ENCODE results near the gene NFAM1. TPM values are rescaled to one million over a fixed set of nuclear protein-coding genes. Genes with fewer than 3 reads are reported as not detected.

The NFAM1 gene
- total RNA-seq, 4 donors from 2014 or later, result 0.70 to 3.1 (median 0.97) TPM

DNA sequence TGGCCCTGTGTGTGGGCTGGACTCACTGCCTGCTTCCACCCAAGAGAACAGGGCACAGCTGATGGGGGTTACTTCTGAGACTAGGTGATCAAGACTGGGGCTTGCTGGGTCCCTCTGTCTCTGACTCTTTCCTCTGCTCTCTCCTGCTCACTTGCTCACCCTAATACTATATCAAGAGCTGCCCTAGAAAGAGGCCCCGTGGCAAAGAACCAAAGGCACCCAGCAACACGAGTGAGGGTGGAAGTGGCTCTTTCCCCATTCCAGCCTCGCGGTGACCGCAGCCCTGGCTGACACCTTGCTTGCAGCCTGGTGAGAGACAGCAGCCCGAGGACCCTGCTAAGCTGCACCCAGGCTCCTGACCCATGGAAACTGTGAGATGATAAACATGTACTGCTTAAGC lies 20.7 kb upstream of the NFAM1 start:
- no peak for DNase-seq (ENCODE audit: low spot score in 2 of 2)
- 80% methylated on average over 6 of the region's 6 CpGs for WGBS
- H3K4me3 ChIP-seq, result no peak overlapping the region

DNA sequence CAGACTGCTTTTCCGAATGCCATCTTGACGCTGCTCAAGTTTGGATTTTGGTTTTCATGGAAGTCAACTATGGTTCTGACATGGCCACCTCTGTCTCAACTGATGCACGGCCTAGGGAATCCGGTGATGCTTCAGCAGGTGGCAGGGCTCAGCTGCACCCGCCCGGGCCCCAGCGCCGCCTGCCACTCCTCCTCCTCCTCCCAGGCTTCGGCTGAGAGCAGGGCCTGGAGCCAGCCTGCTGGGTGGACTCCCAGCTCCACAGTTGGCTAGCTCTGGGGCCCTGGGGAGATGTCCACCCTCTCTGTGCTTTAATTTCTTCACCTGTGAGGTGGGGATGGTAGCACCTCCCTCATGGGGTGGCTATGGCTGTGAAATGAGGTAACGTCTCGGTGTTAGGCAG lies 20.3 kb upstream of the NFAM1 start:
- 84% methylated on average over 4 of the region's 11 CpGs for WGBS
- no peaks in the 10 kb centered on the region for H3K36me3 ChIP-seq
- DNase-seq (ENCODE audit: low spot score in 2 of 2), result no peak
- peaks cover 12% of the 10 kb centered on the region for H3K27me3 ChIP-seq
- no peak for TF ChIP-seq POLR2A (IDR thresholded peaks at IDR 0.05)
- no peak for TF ChIP-seq POLR2AphosphoS5 (IDR thresholded peaks at IDR 0.05)
- TF ChIP-seq, protein P1, sequence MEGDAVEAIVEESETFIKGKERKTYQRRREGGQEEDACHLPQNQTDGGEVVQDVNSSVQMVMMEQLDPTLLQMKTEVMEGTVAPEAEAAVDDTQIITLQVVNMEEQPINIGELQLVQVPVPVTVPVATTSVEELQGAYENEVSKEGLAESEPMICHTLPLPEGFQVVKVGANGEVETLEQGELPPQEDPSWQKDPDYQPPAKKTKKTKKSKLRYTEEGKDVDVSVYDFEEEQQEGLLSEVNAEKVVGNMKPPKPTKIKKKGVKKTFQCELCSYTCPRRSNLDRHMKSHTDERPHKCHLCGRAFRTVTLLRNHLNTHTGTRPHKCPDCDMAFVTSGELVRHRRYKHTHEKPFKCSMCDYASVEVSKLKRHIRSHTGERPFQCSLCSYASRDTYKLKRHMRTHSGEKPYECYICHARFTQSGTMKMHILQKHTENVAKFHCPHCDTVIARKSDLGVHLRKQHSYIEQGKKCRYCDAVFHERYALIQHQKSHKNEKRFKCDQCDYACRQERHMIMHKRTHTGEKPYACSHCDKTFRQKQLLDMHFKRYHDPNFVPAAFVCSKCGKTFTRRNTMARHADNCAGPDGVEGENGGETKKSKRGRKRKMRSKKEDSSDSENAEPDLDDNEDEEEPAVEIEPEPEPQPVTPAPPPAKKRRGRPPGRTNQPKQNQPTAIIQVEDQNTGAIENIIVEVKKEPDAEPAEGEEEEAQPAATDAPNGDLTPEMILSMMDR (IDR thresholded peaks at IDR 0.05), result no peak
- no peak for TF ChIP-seq EP300 (IDR thresholded peaks at IDR 0.05)
- H3K9me3 ChIP-seq, result no peaks in the 10 kb centered on the region
- H3K4me3 ChIP-seq, result no peak overlapping the region
- no peak overlapping the region for H3K27ac ChIP-seq
- H3K4me1 ChIP-seq, result no peaks in the 10 kb centered on the region

More for the DNA sequence above, 20.7 kb upstream of the NFAM1 start:
- Histone ChIP-seq H3K9me3 (no peaks in the 10 kb centered on the region), H3K4me1 (no peaks in the 10 kb centered on the region), H3K27me3 (peaks cover 16% of the 10 kb centered on the region), H3K27ac (no peak overlapping the region), H3K36me3 (no peaks in the 10 kb centered on the region)
- TF ChIP-seq POLR2AphosphoS5 (IDR thresholded peaks at IDR 0.05) (no peak), POLR2A (IDR thresholded peaks at IDR 0.05) (no peak), EP300 (IDR thresholded peaks at IDR 0.05) (no peak)
- TF ChIP-seq, protein P1 (IDR thresholded peaks at IDR 0.05), result no peak

DNA sequence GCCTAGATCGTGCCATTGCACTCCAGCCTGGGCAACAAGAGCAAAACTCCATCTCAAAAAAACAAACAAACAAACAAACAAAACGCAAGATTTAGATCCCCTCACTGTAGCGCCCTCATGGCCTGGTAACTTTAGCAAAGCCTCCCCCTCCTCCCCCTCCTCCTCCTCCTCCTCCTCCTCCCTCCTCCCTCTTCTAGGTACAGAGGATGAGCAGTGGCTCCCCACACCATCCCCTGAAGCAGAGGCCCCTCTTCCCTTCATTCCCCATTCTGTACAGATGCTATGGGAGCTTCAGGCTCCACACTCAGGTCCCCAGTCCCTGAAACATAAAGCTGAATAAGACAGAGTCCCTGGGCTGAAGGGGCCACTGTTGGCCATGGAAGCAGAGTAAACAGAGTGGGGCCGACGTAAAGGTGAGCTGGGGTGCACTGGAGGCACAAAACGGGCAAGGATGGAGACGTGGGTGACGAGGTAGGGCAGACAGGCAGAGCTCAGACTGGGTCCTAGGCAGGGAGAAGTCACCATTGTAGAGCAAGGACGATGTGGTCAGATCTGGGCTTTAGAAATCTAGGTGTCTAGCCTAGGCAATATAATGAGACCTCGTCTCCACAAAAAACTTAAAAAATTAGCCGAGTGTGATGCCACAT lies 19.4 kb upstream of the NFAM1 start:
- H3K27me3 ChIP-seq, result peaks cover 10% of the 10 kb centered on the region
- no peak overlapping the region for H3K4me3 ChIP-seq
- TF ChIP-seq EP300 (IDR thresholded peaks at IDR 0.05), result no peak
- TF ChIP-seq, protein P1 (IDR thresholded peaks at IDR 0.05), result no peak
- TF ChIP-seq POLR2A (IDR thresholded peaks at IDR 0.05), result no peak
- TF ChIP-seq POLR2AphosphoS5 (IDR thresholded peaks at IDR 0.05), result no peak
- H3K36me3 ChIP-seq, result no peaks in the 10 kb centered on the region
- H3K27ac ChIP-seq, result no peak overlapping the region
- H3K9me3 ChIP-seq, result no peaks in the 10 kb centered on the region
- DNase-seq (ENCODE audit: low spot score in 2 of 2), result no peak
- WGBS, result 93% methylated on average over 11 of the region's 11 CpGs
- no peaks in the 10 kb centered on the region for H3K4me1 ChIP-seq

DNA sequence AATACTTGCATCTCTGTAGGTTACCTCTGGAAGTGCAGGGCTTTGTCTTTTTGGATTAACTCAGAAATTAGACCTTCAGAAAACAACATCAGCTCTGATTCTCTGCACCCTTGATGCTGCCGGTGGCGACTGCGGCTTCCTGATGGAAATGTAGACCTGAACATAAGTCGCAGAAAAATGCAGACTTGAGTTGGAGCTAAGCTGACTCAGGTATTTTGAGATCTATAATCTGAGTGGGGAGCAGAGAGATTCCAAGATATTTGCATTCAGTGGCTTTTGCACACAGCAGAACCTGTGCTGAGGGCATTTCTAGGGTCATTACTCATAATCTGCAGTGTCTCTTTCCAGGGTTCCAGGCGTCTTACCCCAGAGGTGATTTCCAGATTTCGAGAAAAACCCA lies 18.7 kb upstream of the NFAM1 start:
- no peak overlapping the region for H3K27ac ChIP-seq
- H3K4me3 ChIP-seq, result no peak overlapping the region
- no peaks in the 10 kb centered on the region for H3K36me3 ChIP-seq
- H3K27me3 ChIP-seq, result peaks cover 6% of the 10 kb centered on the region
- TF ChIP-seq EP300 (IDR thresholded peaks at IDR 0.05) (no peak), POLR2AphosphoS5 (IDR thresholded peaks at IDR 0.05) (no peak), POLR2A (IDR thresholded peaks at IDR 0.05) (no peak)
- TF ChIP-seq, protein P1 (IDR thresholded peaks at IDR 0.05), result no peak
- WGBS, result 82% methylated on average over 6 of the region's 6 CpGs
- no peaks in the 10 kb centered on the region for H3K9me3 ChIP-seq
- DNase-seq (ENCODE audit: low spot score in 2 of 2), result no peak
- H3K4me1 ChIP-seq, result no peaks in the 10 kb centered on the region

DNA sequence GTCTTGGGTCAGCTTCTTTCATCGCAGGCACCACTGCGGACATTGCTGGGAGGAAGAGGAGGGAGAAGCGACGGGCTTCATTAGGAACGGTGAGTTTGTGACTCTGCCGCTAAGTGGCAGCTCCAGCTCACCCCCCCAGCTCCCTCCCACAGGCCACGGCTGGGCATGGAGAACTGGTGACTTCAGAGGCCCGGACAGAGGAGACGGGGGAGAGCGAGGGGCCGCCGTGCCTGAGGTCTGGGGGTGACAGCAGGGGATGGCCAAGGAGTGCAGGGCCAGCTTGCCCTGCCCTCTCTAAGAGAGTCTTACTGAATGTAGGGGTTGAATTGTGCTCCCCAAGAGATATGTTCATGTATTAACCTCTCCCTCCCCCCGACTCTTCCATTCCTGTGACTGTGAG lies 13.9 kb upstream of the NFAM1 start:
- Histone ChIP-seq H3K27me3 (no peaks in the 10 kb centered on the region), H3K4me1 (peaks cover 18% of the 10 kb centered on the region), H3K27ac (no peak overlapping the region), H3K36me3 (no peaks in the 10 kb centered on the region), H3K9me3 (no peaks in the 10 kb centered on the region), H3K4me3 (no peak overlapping the region)
- no peak for DNase-seq (ENCODE audit: low spot score in 2 of 2)
- TF ChIP-seq EP300 (IDR thresholded peaks at IDR 0.05) (no peak), POLR2A (IDR thresholded peaks at IDR 0.05) (no peak), POLR2AphosphoS5 (IDR thresholded peaks at IDR 0.05) (no peak)
- TF ChIP-seq, protein P1 (IDR thresholded peaks at IDR 0.05), result no peak
- 84% methylated on average over 13 of the region's 13 CpGs for WGBS
